ENCODE data around the gene QPRT.

DNA sequence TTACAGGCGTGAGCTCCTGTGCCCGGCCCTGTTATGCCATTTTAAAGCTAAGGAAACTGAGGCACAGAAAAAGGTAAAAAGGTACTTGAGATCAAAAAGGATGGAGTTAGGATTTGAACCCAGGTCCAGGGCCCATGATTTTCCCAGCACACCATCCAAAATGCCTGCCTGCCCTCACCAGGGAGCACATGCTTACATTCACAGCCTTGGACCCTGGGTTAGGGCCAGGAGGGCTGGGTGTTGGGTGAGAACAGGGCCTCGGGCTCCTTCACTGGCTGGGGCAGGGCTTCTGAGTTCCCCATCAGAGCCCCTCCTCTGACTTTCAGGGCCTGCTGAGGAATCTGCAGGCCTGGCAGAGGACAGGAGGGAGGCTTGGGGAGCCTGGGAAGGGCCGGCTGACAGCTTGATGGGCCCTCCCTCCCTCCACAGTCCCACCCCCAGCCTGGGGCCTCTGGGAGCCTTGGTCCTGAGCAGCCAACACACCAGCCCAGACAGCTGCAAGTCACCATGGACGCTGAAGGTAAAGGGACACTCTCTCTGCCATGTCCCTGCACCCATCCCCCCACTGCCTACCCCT is at the start of gene QPRT:
- TF ChIP-seq CTCF (IDR thresholded peaks at IDR 0.05) (no peak), EZH2 (IDR thresholded peaks at IDR 0.05; ENCODE audit: borderline replicate concordance, insufficient read depth, low read depth, low read length, poor library complexity, severe bottlenecking) (no peak)

All from B cell (primary cell).